NOMO-1 (cell line): Measurements from ENCODE around the gene SLC34A1.
A peak's percentile ranks its signal among the peaks of the same experiment; 100 is the strongest.
"Not testable (repeated sequence)": the region's sequence is repeated elsewhere in the genome, so short reads cannot be mapped to it uniquely, and the experiment has no call there.

ENCODE experiments used
- DNase-seq, 2 experiments: peaks; one replicate each; lab custom pipeline; 2025; ENCODE audit not compliant: unreplicated experiment in 2 of 2; lab: John Stamatoyannopoulos, UW

Gene SLC34A1

DNA sequence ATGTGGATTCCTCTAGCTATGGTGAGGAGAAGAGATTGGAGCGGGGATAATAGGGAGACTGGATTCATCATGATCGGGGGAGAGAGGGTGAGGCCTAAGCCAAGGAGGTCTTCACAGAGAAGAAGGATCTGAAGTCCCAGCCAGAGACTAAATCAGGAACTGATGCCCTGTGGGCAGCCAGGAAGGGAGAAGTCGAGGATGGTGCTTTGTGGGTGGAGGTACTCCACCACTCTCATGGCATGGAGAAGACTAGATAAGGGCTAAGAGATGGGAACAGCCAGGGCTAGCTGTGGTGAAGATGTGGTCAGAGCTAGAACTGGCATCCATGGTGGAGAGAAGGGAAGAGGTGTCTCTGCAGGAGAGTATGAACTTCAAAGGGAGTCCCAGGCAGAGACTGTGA lies 29.5 kb upstream of the SLC34A1 start:
- DNase-seq = no peak

DNA sequence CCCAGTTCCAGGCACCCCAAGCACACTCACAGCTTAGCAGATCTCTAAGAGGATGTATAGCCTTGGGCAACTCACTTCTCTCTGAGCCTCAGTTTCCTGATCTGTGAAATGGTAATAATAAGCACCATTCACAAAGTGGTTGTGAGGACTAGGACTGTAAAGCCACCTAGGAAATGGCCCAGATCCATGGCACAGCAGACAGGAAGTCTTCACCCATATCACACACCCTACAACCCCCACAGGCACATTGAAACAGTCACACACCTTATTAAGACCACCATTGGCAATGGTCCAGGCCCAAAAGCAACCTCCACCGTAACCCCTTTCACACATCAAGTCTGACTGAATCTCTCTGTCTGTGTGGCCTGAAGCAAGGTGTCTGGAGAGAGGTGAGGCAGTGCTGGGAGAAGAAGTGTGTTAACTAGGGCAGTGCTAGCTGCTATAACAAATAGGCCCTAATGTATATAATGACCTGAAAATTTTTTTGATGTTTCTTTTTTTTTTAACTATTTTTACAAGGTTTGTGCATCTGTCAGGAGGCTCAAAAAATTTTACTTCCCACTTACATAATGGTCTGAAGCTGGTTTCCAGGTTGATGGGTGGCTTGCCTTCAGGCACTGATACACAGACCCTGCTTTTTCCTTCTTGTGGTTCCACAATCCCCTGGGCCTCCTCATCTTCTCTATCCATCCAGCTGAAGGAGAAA lies 28.9 kb upstream of the SLC34A1 start:
- no peak for DNase-seq

DNA sequence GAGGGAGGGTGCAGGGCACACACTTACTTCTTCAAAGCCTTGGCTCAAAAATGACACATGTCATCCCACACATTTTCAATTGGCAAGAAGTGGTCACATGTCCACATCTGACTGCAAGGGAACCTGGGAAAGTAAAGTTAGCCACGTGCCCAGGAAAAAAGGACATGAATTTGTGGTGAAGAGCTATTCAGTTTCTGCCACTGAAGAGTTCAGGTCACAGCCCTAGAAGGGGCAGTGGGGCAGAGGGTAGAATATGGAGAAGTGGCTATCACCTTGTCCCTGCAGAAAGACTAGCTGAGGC lies 28.4 kb upstream of the SLC34A1 start:
- no peak for DNase-seq

DNA sequence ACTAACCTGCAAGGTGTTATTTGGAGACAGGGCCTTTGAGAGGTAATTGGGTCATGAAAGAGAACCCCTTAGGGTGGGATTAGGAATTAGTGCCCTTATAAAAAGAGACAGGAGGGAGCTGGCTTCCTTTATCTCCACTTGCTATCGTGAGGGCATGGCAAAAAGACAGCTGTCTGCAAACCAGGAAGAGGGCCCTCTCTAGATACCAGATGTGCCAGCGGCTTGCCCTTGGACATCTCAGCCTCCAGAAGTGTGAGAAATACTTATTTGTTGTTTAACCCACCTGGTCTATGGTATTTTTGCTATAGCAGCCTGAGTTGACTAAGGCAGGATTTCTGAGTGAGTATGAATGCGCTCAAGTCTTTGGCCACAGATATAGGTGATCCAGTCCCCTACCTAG lies 27.5 kb upstream of the SLC34A1 start:
- no peak for DNase-seq

DNA sequence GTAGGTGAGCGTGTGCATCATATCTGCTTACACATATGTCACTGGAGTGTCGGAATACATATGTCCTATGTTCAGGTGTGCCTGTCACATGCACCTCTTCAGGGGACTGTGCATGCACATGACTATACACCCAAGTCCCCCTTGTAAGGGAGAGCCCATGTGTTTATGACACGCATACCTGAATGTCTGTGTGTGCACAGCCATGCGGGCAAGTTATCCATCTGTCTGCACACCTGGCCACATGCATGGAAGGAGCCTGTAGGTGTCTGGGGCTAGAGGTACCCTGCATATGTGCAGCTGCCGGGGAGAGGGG lies 27.1 kb upstream of the SLC34A1 start:
- DNase-seq = no peak

DNA sequence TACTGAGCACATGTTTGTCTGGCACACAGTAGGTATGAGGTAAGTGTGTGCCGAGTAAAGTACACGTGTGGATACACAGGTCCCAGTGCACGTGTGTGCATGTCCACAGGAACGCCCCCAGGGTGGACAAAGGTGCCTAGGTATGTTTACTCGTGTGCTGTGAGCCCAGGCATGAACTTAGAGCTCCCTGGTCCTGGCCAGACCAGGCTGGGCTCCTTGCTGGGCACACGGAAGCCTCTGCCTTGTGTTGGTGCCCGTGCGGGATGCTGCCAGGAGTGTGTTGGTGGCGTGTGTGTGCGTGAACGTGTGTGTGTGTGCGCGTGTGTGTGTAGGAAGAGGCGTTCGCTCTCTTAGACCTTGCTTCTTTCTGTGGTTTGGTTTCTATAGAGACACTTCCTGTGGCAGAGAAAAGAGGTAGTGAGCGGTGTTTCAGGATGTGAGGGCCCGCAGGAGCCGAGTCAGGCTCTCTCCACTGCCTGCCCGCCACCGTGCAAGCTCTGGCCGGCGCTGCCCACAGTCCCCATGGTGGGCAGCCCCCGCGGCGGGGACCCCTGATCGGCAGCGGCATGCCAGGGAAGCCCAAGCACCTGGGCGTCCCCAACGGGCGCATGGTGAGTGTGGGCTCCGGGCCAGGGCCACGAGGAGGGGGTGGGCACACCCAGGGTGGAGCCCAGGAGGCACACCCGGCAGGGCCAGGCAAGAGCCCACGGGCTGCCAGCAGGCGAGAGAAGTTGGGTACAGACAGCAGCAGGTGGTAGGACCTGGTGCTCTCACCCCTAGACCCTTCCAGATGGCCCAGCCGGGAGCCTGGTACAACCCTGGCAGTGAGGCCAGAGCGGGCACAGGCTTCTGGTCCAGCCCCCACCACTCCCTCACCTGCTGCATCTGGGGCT lies 26.5 kb upstream of the SLC34A1 start, which contains the start of gene RGS14:
RGS14 (plus strand) TSS at position 466 of the 893 bp plus-strand sequence; CDS start at position 567, 101 bp downstream.
- DNase-seq = peak; percentile 93

DNA sequence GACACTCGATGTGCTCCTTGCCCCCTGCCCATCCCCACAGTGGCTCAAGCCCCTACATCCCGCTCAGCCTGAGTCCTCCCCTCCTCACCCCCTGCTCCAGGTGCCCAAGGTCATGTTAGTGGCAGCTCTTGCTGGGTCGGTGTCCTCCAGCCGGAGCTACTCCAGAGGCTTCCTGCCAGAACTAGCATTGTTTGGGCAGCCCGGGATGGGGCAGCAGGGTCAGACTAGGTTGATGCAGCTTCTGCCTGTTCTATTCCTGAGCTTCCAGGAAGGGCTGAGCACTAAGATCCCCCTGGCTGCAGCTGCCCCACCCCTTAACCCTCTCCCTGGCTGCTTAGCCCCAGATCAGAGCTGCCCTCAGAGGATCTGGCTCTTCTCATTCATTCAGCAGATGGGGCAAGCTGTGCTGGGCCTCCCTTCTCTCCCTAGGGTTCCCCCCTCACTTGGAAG lies 25.8 kb upstream of the SLC34A1 start:
- DNase-seq = no peak

DNA sequence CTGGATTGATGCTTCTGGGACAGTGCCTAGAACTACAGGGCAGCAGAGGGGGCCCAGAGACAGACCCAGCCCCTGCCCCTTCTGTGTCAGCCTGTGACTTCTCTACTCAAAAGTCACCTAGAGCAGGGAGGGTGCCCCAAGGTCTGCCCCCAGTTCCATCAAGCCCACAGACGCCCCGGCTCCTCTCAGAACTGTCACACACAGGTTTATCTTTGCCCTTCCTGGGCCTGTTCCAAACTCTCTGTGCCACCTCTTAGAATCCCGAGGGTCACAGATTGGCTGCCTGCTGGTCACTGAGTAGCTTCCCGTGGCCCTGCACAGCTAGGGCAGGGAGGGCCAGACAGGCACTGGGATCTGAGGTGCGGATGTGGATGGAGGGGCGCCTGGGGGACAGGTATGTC lies 24.8 kb upstream of the SLC34A1 start:
- no peak for DNase-seq

DNA sequence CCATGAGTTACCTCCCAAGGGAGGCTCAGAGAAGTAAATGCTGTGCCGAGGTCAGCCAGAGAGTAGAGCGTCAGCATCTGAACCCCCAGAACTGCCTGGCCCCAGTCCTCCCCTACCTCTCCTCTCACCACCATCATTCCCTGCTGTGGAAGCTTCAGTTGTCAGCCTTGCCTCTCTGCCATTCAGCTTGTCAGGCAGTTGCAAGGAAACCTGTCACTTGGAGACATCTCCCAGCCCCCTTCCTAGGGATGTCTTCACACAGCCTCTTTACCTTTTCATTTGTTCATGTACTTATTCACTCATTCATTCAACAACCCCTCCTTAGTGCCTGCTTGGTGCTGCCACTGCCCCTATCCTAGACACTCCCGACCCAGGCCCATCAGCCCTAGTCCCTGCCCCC lies 24.4 kb upstream of the SLC34A1 start:
- no peak for DNase-seq

DNA sequence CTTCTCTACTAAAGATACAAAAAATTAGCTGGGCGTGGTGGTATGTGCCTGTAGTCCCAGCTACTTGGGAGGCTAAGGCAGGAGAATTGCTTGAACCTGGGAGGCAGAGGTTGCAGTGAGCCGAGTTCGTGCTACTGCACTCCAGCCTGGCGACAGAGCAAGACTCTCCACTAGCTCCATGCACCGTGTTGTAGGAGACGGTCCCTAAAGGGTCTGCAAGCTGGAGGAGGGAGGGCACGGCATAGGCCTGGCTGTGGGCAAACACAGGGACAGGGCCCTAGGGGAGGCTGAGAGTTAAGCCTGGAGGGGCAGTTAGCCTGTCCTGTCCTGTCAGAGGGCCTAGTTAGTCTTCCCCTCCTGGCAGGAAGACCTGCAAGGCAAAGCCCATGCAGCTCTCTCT lies 23.5 kb upstream of the SLC34A1 start:
- DNase-seq = not testable (repeated sequence)

DNA sequence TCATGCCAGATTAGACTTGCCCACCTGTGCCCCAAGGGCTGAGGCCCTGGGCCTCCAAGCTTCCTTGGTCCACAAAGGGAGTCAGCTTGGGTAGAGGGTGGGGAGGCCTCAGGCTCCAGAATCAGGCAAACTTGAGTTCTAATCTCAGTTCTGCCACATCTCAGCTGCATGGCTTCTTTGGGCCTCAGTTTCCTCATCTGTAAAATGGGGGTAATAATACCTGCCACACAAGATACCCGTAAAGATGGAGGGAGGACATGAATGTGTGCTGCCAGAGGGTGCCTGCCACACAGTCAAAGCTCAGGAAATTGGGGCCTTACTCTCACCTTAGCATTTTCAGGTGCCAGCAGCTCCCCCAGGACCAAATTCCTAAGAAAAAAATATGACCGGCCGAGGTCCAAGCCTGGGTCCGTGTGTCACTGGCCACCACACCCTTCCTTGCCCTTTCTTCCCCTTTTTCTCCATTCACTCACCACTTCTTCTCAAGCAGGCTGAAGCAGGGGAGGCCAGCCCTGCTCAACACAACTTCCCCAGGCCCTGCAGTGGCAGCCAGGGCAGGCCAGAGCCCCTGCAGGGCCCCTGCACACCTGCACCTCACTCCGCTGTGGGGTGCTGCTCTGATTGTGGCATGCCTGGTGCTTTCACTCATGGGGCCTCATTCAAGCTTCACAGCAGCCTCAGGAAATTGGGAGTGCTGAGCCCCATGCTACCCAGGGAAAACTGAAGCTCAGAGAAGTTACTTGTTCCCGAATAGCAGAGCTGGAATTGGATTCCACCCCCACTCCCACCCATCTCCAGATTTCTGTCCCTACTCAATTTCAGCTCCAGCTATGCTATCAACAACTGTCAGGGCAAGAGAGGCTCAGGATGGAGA lies 22.6 kb upstream of the SLC34A1 start:
- peak; percentile 68 to 71 for DNase-seq

DNA sequence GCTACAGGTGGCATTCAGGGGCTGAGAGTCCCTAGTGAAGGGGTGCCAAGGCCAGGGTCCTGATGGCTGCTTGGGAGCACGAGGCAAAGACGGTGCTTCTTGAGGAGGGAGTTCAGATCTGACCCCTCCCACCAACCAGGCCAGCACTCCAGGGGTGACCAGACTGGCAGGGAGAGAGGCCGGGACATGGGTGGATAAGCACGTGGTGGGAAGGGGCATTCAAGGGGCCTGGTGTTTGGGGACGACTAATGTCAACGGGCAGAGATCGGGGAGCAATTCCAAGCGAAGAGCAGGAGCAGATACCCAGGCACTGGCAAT lies 22.0 kb upstream of the SLC34A1 start:
- no peak for DNase-seq

DNA sequence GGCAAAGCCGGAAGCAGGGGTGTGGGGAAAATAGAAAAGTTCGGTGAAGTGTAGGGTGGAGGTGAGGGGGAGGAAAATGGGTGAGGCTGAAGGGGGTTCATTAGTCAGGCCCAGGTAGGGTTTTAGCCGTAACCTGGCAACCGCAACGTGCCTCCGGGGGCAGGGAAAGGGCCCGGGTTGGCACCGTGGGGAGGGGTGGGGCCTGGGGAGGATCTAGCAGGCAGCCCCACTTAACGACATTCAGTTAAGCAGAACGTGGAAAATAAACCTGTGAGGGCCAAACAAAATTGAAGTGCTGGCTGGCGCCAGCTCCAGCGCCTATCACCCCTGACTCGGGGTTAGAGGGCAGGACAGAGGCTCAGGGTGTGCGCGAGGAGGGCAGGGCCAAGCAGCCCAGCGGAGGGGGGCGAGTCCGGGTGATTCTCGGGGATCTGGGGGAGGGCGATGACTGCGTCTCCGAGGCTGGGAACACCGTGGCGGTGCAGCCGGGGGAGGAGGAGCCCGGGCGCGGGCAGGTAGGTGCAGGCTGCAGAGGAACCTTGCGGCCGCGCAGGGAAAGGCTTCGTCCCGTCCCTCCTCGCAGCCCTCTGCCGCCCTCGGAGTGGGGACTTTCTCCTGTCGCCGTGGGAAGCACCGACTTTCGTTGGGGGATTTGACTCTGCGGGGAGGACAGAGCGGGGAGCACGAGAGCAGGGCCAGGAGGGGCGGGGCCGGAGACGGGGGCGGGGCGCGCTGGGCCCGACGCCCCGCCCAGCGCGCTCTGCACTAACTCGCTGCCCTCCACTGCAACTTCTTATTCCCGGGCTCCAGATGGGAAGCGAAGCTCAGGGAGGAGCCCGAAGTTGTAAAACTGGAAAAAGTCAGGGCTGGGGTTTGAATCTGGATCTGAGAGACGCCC lies 21.4 kb upstream of the SLC34A1 start:
- no peak for DNase-seq

DNA sequence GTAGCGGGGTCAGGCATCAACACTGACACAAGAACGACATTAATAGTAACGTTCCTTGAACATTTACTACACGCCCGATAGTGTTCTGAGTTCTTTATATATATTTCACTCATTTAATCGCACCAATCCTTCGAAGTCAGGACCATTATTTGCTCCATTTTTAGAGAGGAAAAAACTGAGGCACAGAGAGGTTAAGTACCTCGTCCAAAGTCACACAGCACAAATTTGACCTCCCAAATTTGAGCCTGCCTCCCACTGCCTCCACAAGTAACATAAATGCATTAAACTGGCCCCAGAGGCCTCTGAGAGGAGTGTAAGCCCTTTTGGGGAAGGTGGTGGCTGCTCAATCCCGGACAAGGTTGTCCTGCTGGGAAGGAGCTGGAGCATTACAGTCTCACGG lies 20.7 kb upstream of the SLC34A1 start:
- no peak for DNase-seq

DNA sequence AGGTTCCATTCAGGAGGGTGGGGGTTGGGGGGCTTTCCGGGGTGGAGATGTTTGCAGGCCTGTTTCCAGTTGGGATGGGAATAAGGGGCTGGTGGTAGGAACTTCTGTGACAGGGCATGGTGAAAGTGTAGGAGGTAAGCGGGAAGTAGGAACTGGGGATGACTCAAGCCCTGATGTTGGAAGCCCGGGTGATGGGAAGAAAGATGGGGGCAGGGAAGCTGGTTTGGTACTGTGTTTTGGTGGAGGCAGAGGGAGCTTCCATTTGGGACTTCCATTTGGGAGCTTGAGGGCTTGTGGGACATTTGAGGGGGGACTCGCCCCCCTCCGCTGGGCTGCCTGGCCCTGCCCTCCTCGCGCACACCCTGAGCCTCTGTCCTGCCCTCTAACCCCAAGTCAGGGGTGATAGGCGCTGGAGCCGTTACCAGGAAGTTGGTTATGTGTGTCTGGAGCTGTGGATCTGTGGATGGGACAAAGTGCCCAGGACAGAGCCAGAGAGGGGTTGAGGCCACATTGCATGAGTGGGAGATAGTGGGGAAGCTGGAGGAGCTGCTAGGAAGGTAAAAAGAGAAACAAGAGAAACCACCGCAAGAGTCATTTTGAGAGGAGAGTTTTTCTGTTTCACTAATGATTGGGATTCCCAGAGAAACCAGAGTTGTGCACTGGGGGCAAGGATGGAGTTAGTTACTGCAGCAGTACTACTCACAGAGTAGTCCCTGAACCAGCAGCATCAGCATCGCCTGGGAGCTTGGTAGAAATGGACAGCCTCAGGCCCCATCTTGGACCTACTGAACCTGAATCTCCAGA lies 19.9 kb upstream of the SLC34A1 start:
- no peak for DNase-seq

DNA sequence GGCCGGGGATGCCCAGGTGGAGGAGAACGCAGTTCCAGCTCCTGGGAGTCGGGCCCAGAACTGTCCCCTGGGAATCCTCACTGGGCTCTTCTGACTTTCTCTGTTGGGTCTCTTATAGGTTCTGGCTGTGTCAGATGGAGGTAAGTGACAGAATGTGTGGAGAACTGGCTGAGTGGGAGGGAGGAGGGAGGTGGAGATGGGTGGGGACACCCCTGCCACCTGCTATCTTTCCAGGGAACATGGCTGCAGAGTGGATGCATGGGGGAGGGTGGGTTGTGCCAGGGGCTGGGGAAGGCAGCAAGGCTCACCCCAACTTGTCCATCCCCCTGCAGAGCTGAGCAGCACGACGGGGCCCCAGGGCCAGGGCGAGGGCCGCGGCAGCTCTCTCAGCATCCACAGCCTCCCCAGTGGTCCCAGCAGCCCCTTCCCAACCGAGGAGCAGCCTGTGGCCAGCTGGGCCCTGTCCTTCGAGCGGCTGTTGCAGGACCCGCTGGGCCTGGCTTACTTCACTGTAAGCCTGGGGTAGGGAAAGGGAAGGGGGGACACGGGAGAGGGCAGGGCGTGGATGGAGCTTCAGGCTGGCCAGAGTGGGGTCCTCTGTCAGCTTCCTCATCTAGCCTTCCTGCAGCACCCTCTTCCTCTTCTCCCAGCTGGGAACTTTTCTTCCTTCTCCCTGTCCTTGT lies 18.2 kb upstream of the SLC34A1 start:
- no peak for DNase-seq

DNA sequence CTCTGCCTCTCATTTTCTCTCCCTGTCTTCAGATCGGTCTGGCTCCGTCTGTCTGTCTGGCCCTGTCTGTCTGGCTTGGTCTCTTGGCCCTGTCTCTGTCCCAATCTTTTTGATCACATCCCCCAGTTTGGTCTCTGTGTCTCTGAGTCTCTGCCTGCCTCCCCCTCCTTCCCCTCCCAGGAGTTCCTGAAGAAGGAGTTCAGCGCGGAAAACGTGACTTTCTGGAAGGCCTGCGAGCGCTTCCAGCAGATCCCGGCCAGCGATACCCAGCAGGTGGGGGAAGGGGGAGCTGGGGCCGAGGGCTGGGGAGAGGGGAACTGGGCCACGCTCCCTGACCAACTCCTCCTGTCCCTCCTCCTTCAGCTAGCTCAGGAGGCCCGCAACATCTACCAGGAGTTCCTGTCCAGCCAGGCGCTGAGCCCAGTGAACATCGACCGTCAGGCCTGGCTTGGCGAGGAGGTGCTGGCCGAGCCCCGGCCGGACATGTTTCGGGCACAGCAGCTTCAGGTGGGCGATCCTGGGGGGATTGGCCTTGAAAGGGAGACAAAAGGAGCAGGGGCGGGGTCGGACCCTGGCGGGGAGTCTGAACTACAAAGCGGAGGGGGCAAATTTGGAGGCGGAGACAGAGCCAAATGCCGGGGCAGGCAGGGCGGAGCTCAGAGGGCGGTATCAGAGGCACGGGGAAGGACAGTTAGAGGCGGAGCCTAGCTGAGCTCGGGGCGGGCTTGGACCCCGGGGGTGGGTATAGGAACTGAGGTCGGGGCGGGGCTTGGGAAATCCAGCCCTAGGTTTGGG lies 17.5 kb upstream of the SLC34A1 start:
- no peak for DNase-seq

DNA sequence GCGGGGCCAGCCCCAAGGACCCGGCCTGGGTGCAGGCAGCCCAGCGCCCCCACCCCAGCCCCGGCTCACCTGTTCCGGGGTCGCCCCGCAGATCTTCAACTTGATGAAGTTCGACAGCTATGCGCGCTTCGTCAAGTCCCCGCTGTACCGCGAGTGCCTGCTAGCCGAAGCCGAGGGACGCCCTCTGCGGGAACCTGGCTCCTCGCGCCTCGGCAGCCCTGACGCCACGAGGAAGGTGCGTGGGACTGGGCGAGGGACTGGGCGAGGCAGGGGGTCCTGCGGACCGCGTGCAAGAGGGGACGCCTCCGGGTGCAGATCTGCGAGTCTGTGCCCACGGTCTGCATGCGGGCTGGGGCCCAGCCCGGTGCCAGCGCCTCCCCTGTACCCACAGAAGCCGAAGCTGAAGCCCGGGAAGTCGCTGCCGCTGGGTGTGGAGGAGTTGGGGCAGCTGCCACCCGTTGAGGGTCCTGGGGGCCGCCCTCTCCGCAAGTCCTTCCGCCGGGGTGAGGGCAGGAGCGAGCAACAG lies 16.8 kb upstream of the SLC34A1 start:
- no peak for DNase-seq
